Central memory CD8-positive, alpha-beta T cell (primary cell): ENCODE measurements around the gene ZNF473.
"Not testable (repeated sequence)": the region's sequence is repeated elsewhere in the genome, so short reads cannot be mapped to it uniquely, and the experiment has no call there.

Experiments
- ATAC-seq: fragments of 150-1000 bp; cut with Tn5 transposase; replicated peaks from 2 replicates; pipeline ENCODE4 v1.10.0; 2022; ENCODE audit warnings: mild to moderate bottlenecking, moderate FRiP score, moderate number of reproducible peaks; ENCODE audit not compliant: poor library complexity, severe bottlenecking; ENCODE audit errors: extremely low read depth
- DNase-seq, 2 donors: peaks; one replicate each; pipeline ENCODE4 v3.0.0; 2021; ENCODE audit warnings: low spot score in 2 of 2
- H3K27ac Mint-ChIP-seq: one replicate; pipeline ENCODE4 v1.8.0; 2022; ENCODE audit warnings: low read depth, mild to moderate bottlenecking, moderate library complexity, mixed read lengths
- H3K27me3 Mint-ChIP-seq: one replicate; pipeline ENCODE4 v1.8.0; 2022; ENCODE audit warnings: mixed read lengths
- H3K36me3 Mint-ChIP-seq: one replicate; pipeline ENCODE4 v1.8.0; 2022; ENCODE audit warnings: mild to moderate bottlenecking, moderate library complexity, mixed read lengths; ENCODE audit not compliant: insufficient read depth
- H3K4me1 Mint-ChIP-seq: one replicate; pipeline ENCODE4 v1.8.0; 2022; ENCODE audit warnings: mixed read lengths
- H3K4me3 Mint-ChIP-seq: one replicate; pipeline ENCODE4 v1.8.0; 2022; ENCODE audit warnings: mild to moderate bottlenecking, moderate library complexity, mixed read lengths
- H3K9me3 Mint-ChIP-seq: one replicate; pipeline ENCODE4 v1.8.0; 2022; ENCODE audit warnings: mixed read lengths

The ZNF473 gene

GRCh38 chr19:50098892-50099291 lies 73.1 kb downstream of the ZNF473 start:
- not testable (repeated sequence) for ATAC-seq, H3K9me3 Mint-ChIP-seq, H3K4me1 Mint-ChIP-seq, H3K36me3 Mint-ChIP-seq, H3K27me3 Mint-ChIP-seq, H3K4me3 Mint-ChIP-seq, H3K27ac Mint-ChIP-seq
- peak; percentile 16 to 22 for DNase-seq

- H3K4me1 Mint-ChIP-seq, ATAC-seq, H3K4me3 Mint-ChIP-seq, H3K27me3 Mint-ChIP-seq, H3K9me3 Mint-ChIP-seq, H3K36me3 Mint-ChIP-seq, H3K27ac Mint-ChIP-seq, DNase-seq: not testable (repeated sequence)
These were observed 73.9 kb downstream of the ZNF473 start for GRCh38 chr19:50099696-50100095.

- H3K27ac Mint-ChIP-seq, result not testable (repeated sequence)
These were observed 75.1 kb downstream of the ZNF473 start for GRCh38 chr19:50100946-50101345.

More at GRCh38 chr19:50100946-50101345, 75.1 kb downstream of the ZNF473 start:
- not testable (repeated sequence) for H3K4me1 Mint-ChIP-seq, ATAC-seq, DNase-seq, H3K27me3 Mint-ChIP-seq, H3K4me3 Mint-ChIP-seq, H3K9me3 Mint-ChIP-seq, H3K36me3 Mint-ChIP-seq
